AG04450 (cell line): Measurements from ENCODE around the gene NR2F6. TPM values are rescaled to one million over a fixed set of nuclear protein-coding genes. Genes with fewer than 3 reads are reported as not detected.
"Not testable (repeated sequence)": the region's sequence is repeated elsewhere in the genome, so short reads cannot be mapped to it uniquely, and the experiment has no call there.

Experiments
- CTCF ChIA-PET: fragments of 300-600, 350-600 bp; formaldehyde crosslinking; extraction: SDS; loops from one replicate; lab custom pipeline; 2022; ENCODE audit warnings: antibody characterized with exemption, inconsistent platforms; lab: Charles Lee
- POLR2A ChIA-PET: fragments of 350-600 bp; formaldehyde crosslinking; extraction: SDS; loops from one replicate; lab custom pipeline; 2021; ENCODE audit warnings: antibody characterized with exemption, inconsistent platforms; lab: Yijun Ruan, JAX
- DNase-seq: peaks from one replicate; pipeline ENCODE4 v3.0.0-alpha.2; 2011; ENCODE audit warnings: low read depth, low spot score
- H3K27ac ChIP-seq: one replicate; pipeline ENCODE4 v1.5.1; 2012; ENCODE audit warnings: low read depth, low read length, control low read depth
- H3K27me3 ChIP-seq: one replicate; pipeline ENCODE4 v1.6.0; 2012; ENCODE audit warnings: low read length; ENCODE audit not compliant: control insufficient read depth, insufficient read depth
- H3K4me3 ChIP-seq: 2 replicates; pipeline ENCODE4 v1.5.1; 2011; ENCODE audit warnings: mild to moderate bottlenecking, low read depth, low read length, control low read depth
- H3K9me3 ChIP-seq: 2 replicates; pipeline ENCODE4 v1.5.1; 2012; ENCODE audit warnings: low read length; ENCODE audit not compliant: control insufficient read depth, insufficient read depth
- polyA plus RNA-seq: library from polyadenylated mRNA; depleted of rRNA; stranded (reverse); fragments of >200 nt; gene quantifications from 2 replicates; pipeline ENCODE4 v1.2.3, GENCODE V29; 2011
- TF ChIP-seq, protein P1 (sequence below): IDR thresholded peaks from 2 replicates; pipeline ENCODE4 v1.5.1; 2011; ENCODE audit warnings: low read depth, low read length, control low read depth, inconsistent platforms

Gene NR2F6
- polyA plus RNA-seq, 1 experiment, result 16.3 TPM

GRCh38 chr19:17197666-17198065 is 48.1 kb downstream of the NR2F6 start:
- CTCF ChIA-PET, result interaction anchor here (0.7 kb wide), 1 partner anchor 56 kb away, joined by 6 read pairs; no protein-coding TSS in a partner anchor
- POLR2A ChIA-PET, result no interaction called here
- TF ChIP-seq, protein P1, sequence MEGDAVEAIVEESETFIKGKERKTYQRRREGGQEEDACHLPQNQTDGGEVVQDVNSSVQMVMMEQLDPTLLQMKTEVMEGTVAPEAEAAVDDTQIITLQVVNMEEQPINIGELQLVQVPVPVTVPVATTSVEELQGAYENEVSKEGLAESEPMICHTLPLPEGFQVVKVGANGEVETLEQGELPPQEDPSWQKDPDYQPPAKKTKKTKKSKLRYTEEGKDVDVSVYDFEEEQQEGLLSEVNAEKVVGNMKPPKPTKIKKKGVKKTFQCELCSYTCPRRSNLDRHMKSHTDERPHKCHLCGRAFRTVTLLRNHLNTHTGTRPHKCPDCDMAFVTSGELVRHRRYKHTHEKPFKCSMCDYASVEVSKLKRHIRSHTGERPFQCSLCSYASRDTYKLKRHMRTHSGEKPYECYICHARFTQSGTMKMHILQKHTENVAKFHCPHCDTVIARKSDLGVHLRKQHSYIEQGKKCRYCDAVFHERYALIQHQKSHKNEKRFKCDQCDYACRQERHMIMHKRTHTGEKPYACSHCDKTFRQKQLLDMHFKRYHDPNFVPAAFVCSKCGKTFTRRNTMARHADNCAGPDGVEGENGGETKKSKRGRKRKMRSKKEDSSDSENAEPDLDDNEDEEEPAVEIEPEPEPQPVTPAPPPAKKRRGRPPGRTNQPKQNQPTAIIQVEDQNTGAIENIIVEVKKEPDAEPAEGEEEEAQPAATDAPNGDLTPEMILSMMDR, result no peak
- Histone ChIP-seq H3K27ac (no peak overlapping the region), H3K9me3 (no peaks in the 10 kb centered on the region; the same call in 1 of the 2 replicates), H3K27me3 (no peaks in the 10 kb centered on the region), H3K4me3 (no peak overlapping the region)
- no peak for DNase-seq

DNA sequence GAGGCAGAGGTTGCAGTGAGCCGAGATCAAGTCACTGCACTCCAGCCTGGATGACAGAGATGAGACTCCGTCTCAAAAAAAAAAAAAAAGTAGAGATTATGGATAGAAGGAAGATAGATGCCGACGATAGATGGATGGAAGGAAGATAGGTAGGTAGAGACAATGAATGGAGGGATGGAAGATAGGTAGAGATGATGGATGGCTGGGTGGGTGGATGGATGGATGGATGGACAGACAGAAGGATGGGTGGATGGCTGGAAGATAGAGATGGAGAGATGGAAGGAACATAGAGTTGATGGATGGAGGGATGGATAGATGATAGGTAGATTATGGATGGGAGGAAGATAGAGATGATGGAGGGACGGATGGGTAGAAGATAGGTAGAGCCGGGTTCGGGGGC is 49.1 kb downstream of the NR2F6 start:
- TF ChIP-seq, protein P1, result no peak
- POLR2A ChIA-PET, result no interaction called here

DNA sequence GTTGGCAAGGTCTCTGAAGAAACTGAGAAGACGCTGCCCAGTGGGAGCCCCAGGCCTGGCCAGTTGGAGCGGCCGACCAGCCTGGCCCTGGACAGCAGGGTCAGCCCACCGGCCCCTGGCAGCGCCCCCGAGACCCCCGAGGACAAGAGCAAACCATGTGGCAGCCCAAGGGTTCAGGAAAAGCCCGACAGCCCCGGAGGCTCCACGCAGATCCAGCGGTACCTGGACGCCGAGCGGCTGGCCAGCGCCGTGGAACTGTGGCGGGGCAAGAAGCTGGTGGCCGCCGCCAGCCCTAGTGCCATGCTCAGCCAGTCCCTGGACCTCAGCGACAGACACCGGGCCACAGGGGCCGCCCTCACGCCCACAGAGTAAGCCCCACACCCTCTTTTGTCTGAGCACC is 50.6 kb downstream of the NR2F6 start:
- H3K4me3 ChIP-seq, result no peak overlapping the region
- ChIA-PET POLR2A (no interaction called here), CTCF (no interaction called here)
- DNase-seq, result no peak
- no peaks in the 10 kb centered on the region for H3K27me3 ChIP-seq
- no peak overlapping the region for H3K27ac ChIP-seq
- no peaks in the 10 kb centered on the region; the same call in 1 of the 2 replicates for H3K9me3 ChIP-seq
- TF ChIP-seq, protein P1, result no peak

More for the DNA sequence above, 49.1 kb downstream of the NR2F6 start:
- CTCF ChIA-PET, result no interaction called here
- H3K4me3 ChIP-seq, result no peak overlapping the region
- no peaks in the 10 kb centered on the region; the same call in 1 of the 2 replicates for H3K9me3 ChIP-seq
- H3K27ac ChIP-seq, result no peak overlapping the region
- no peaks in the 10 kb centered on the region for H3K27me3 ChIP-seq
- no peak for DNase-seq

DNA sequence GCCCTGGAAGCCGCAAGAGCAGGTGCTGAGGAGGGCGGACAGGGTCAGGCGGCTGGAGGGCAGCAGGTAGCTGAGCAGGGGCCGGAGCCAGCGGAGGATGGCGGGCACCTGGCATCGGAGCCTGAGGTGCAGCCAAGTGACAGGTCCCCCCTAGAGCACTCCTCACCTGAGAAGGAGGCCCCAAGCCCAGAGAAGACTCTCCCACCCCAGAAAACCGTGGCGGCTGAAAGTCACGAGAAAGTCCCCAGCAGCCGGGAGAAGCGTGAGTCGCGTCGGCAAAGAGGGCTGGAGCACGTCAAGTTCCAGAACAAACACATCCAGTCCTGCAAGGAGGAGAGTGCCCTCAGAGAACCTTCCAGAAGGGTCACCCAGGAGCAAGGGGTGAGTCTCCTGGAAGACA is 51.1 kb downstream of the NR2F6 start:
- TF ChIP-seq, protein P1, result no peak
- CTCF ChIA-PET, result no interaction called here
- no peaks in the 10 kb centered on the region for H3K27me3 ChIP-seq
- no peak overlapping the region for H3K27ac ChIP-seq
- DNase-seq, result no peak
- no peaks in the 10 kb centered on the region; the same call in 1 of the 2 replicates for H3K9me3 ChIP-seq
- POLR2A ChIA-PET, result no interaction called here
- H3K4me3 ChIP-seq, result no peak overlapping the region

DNA sequence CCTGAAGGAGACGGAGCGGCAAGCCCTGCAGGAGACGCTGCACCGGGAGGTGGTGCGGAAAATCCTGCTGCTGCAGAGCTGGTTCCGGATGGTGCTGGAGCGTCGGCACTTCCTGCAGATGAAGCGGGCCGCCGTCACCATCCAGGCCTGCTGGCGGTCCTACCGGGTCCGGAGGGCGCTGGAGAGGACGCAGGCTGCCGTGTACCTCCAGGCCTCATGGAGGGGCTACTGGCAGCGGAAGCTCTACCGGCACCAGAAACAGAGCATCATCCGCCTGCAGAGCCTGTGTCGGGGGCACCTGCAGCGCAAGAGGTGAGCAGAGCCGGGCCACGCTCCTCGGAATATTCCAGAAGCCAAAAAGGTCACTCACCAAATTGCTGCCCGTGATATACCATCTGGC is 53.0 kb downstream of the NR2F6 start:
- DNase-seq, result no peak
- POLR2A ChIA-PET, result no interaction called here

DNA sequence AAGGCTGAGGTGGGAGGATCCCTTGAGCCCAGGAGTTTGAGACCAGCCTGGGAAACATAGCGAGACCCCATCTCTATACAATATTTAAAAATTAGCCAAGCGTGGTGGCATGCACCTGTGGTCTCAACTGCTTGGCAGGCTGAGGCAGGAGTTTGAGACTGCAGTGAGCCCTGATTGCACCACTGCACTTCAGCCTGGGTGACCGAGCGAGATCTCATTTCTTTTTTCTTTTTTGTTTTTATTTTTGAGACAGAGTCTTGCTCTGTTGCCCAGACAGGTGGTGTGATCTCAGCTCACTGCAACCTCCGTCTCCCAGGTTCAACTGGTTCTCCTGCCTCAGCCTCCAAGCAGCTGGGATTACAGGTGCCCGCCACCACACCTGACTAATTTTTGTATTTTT is 54.0 kb downstream of the NR2F6 start:
- H3K27ac ChIP-seq, H3K27me3 ChIP-seq, DNase-seq, H3K9me3 ChIP-seq, POLR2A ChIA-PET, CTCF ChIA-PET, H3K4me3 ChIP-seq: not testable (repeated sequence)

More for the DNA sequence above, 53.0 kb downstream of the NR2F6 start:
- Histone ChIP-seq H3K27ac (no peak overlapping the region), H3K4me3 (no peak overlapping the region), H3K9me3 (no peaks in the 10 kb centered on the region; the same call in 1 of the 2 replicates), H3K27me3 (no peaks in the 10 kb centered on the region)
- TF ChIP-seq, protein P1, result no peak
- CTCF ChIA-PET, result no interaction called here
